Activated CD4-positive, alpha-beta memory T cell treated with anti-CD3 and anti-CD28 coated beads, Interleukin-2, amount 10 ng/mL, durations not matched to agents 7 days and 5 days (primary cell): ENCODE results near the gene GJD2. TPM values are rescaled to one million over a fixed set of nuclear protein-coding genes. Genes with fewer than 3 reads are reported as not detected.

Experiments used
- CTCF ChIA-PET: fragments of 350-600 bp; sonication (Branson Sonifier 250); formaldehyde crosslinking; loops from one replicate; lab custom pipeline; 2021; ENCODE audit warnings: antibody characterized with exemption, inconsistent platforms; lab: Charles Lee
- POLR2A ChIA-PET: fragments of 350-600 bp; sonication (Branson Sonifier 250); formaldehyde crosslinking; loops from one replicate; lab custom pipeline; 2021; ENCODE audit warnings: antibody characterized with exemption; lab: Charles Lee
- DNase-seq: peaks from one replicate; pipeline ENCODE4 v3.0.0-alpha.2; 2020
- H3K27ac Mint-ChIP-seq: one replicate; pipeline ENCODE4 v1.8.0; 2021; ENCODE audit warnings: mild to moderate bottlenecking, mixed read lengths
- H3K27me3 Mint-ChIP-seq: one replicate; pipeline ENCODE4 v1.8.0; 2021; ENCODE audit warnings: mixed read lengths
- H3K36me3 Mint-ChIP-seq: one replicate; pipeline ENCODE4 v1.8.0; 2021; ENCODE audit warnings: low read depth, mixed read lengths
- H3K4me1 Mint-ChIP-seq: one replicate; pipeline ENCODE4 v1.8.0; 2021; ENCODE audit warnings: mixed read lengths
- H3K4me3 Mint-ChIP-seq: one replicate; pipeline ENCODE4 v1.8.0; 2021; ENCODE audit warnings: mild to moderate bottlenecking, mixed read lengths
- H3K9me3 Mint-ChIP-seq: one replicate; pipeline ENCODE4 v1.8.0; 2021; ENCODE audit warnings: mixed read lengths
- total RNA-seq, 2 experiments: library from RNA; stranded (reverse); gene quantifications; one replicate each; pipeline ENCODE4 v1.2.3, GENCODE V29; 2021

The GJD2 gene
- total RNA-seq, 2 experiments from 2014 or later = not detected

DNA sequence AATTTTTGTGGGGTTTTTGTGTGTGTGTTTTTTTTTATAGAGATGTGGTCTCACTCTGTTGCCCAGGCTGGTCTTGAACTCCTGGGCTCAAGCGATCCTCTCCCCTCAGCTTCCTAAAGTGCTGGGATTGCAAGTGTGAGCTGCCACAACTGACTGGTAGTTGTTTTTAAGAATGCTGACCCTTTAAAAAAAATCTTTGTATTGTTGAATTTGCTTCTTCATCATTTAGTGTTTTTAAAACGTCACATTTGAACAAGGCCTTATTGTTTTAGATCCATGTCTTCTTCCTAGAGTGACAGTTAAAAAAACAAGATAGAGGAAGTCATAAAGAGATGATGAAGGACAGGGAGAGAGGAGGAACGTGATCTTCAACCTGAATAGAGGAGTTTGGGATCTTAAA, 24.1 kb downstream of the GJD2 start:
- no peaks in the 10 kb centered on the region for H3K36me3 Mint-ChIP-seq
- no peak for DNase-seq
- H3K4me3 Mint-ChIP-seq = no peak overlapping the region
- no peak overlapping the region for H3K27ac Mint-ChIP-seq
- ChIA-PET POLR2A (no interaction called here), CTCF (no interaction called here)
- no peaks in the 10 kb centered on the region for H3K4me1 Mint-ChIP-seq
- no peaks in the 10 kb centered on the region for H3K9me3 Mint-ChIP-seq
- H3K27me3 Mint-ChIP-seq = peaks cover 15% of the 10 kb centered on the region

DNA sequence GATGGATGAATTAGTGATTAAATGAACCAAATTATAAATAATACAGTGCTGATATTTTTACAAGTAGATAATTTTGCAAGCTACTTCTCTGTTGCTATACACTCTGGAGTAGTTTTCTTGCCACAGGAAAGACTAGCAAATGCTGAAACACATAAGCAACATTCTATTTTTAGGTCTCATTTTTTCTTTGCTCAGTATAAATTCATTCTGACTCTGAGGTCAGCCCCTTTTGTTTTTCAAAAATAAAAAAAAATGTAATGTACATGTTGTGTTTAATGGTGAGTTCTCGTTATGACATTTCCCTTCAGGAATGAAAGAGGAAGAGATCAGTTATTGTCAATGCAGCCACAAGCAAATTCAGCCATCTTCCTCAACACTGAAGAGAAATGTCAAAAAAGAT, 24.9 kb downstream of the GJD2 start:
- Mint-ChIP-seq H3K36me3 (no peaks in the 10 kb centered on the region), H3K9me3 (no peaks in the 10 kb centered on the region), H3K27ac (no peak overlapping the region), H3K27me3 (peaks cover 15% of the 10 kb centered on the region), H3K4me1 (no peaks in the 10 kb centered on the region), H3K4me3 (no peak overlapping the region)
- DNase-seq = no peak
- ChIA-PET POLR2A (no interaction called here), CTCF (no interaction called here)

DNA sequence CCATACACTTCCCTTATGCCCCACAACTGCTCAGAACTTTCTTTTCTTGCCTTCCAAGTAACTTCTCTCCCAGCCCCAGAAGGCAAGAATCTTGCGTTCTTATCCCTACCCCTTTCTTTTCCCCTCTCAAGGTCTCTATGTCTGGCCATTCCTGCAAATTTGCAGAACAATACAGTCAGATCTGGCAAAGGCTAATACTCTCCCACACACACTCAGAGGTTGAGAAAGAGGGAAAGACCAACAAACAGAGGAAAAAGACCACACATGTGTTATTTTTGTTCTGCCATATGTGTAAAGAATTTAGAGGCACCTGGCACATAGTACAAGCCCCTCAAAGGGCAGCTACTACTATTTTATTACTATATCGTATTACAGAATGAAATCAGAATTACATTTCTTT, 25.7 kb downstream of the GJD2 start:
- Mint-ChIP-seq H3K9me3 (no peaks in the 10 kb centered on the region), H3K4me3 (no peak overlapping the region), H3K4me1 (no peaks in the 10 kb centered on the region), H3K36me3 (no peaks in the 10 kb centered on the region), H3K27ac (no peak overlapping the region), H3K27me3 (peaks cover 15% of the 10 kb centered on the region)
- POLR2A ChIA-PET = no interaction called here
- no peak for DNase-seq
- CTCF ChIA-PET = no interaction called here

DNA sequence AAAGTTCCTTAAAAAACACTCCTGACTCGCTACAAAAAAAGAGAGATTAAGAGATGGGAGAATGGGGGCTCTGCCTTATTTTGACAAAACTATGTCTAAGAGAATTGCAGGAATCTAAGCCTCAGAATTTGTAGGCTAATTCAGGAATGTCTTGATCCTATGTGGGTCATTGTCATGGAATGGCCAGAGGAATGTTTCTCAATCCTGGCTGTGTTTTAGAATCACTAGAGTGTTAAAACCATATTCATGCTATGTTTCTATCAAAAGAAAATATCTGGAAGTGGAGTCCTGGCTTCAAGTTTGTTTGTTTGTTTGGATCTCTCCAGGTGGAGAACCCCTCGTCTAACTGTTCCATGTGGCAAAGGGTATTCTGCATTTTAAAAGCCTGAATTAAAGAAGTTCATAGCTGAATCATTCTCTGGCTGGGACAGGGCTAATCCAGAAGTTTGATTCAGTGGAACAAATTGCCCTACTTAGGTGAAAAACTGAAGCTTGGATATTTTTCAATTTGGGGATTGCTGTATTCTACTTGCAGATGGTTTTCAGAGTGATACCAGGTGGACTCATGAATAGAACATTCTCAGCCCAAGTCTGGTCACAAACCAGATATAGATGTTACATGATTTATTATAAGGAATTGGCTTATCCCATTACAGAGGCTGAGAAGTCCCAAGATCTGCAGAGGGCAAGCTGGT, 28.2 kb downstream of the GJD2 start:
- H3K9me3 Mint-ChIP-seq = no peaks in the 10 kb centered on the region
- H3K27ac Mint-ChIP-seq = no peak overlapping the region

DNA sequence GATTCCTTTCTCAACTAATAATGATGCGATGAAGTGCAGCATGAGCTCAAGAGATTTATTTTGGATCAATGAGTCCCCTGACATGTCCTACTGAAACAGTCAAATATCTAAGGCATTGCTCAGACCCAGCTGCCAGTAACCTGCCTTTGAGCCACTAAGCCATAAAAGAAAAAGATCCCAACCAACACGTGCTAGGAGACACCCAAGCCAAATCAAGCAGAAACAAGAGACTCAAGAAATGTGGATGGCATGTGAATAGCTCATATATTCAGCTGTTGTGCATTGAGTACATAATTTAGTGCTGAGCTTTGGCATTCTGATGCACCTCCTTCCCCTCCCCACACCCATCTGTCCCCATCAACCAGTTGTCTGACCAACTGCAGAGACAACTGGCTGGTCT, 29.2 kb downstream of the GJD2 start:
- Mint-ChIP-seq H3K9me3 (no peaks in the 10 kb centered on the region), H3K4me1 (no peaks in the 10 kb centered on the region), H3K27me3 (peaks cover 44% of the 10 kb centered on the region), H3K36me3 (no peaks in the 10 kb centered on the region), H3K27ac (no peak overlapping the region), H3K4me3 (no peak overlapping the region)
- no peak for DNase-seq
- POLR2A ChIA-PET = no interaction called here
- CTCF ChIA-PET = no interaction called here

More for the DNA sequence above, 28.2 kb downstream of the GJD2 start:
- CTCF ChIA-PET = no interaction called here
- DNase-seq = no peak
- H3K4me1 Mint-ChIP-seq = no peaks in the 10 kb centered on the region
- H3K27me3 Mint-ChIP-seq = peaks cover 35% of the 10 kb centered on the region
- no peaks in the 10 kb centered on the region for H3K36me3 Mint-ChIP-seq
- POLR2A ChIA-PET = no interaction called here
- no peak overlapping the region for H3K4me3 Mint-ChIP-seq

DNA sequence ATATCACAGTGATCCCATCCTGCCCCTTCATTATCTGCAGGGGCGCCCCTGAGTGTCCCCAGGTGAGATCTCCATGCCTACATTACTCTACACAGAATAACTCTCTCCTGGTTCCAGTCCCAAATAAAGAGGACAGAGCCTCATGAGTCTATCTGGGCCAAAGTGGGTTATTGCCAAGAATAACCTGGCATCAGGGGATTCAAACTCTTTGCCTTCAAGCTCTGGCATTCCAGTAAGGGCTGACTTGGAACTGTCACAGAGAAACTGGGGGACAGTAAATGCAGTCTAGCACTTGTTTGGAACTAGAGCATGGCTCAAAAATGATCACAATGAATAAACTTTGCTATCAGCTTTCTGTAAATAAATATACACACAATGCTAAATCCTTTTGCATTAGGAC, 30.3 kb downstream of the GJD2 start:
- Mint-ChIP-seq H3K27ac (no peak overlapping the region), H3K36me3 (no peaks in the 10 kb centered on the region), H3K9me3 (no peaks in the 10 kb centered on the region), H3K27me3 (peaks cover 50% of the 10 kb centered on the region), H3K4me3 (no peak overlapping the region), H3K4me1 (no peaks in the 10 kb centered on the region)
- CTCF ChIA-PET = no interaction called here
- POLR2A ChIA-PET = no interaction called here
- no peak for DNase-seq

DNA sequence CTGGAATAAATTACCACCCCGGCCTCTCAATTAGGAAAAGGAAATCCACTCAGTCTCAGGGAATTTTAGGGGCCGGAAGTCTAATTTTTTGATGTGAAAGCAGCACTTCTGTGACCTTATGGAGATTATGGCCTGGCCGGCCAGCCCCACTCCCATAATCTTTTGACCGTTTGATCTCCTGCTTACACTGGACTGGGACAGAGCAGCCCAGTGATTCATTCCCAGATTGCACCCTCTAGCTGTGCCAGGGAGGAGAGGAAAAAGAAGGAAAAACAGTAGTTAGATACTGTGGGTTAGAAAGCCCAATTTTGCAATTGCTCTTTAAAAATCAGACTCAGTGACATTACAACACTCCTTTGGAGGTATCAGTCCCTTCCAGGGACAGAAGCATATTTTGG, 32.4 kb downstream of the GJD2 start:
- H3K27ac Mint-ChIP-seq = no peak overlapping the region
- POLR2A ChIA-PET = no interaction called here
- no peak overlapping the region for H3K4me3 Mint-ChIP-seq
- no peaks in the 10 kb centered on the region for H3K9me3 Mint-ChIP-seq
- CTCF ChIA-PET = no interaction called here
- no peak for DNase-seq
- H3K27me3 Mint-ChIP-seq = peaks cover 50% of the 10 kb centered on the region
- H3K4me1 Mint-ChIP-seq = no peaks in the 10 kb centered on the region
- H3K36me3 Mint-ChIP-seq = no peaks in the 10 kb centered on the region

DNA sequence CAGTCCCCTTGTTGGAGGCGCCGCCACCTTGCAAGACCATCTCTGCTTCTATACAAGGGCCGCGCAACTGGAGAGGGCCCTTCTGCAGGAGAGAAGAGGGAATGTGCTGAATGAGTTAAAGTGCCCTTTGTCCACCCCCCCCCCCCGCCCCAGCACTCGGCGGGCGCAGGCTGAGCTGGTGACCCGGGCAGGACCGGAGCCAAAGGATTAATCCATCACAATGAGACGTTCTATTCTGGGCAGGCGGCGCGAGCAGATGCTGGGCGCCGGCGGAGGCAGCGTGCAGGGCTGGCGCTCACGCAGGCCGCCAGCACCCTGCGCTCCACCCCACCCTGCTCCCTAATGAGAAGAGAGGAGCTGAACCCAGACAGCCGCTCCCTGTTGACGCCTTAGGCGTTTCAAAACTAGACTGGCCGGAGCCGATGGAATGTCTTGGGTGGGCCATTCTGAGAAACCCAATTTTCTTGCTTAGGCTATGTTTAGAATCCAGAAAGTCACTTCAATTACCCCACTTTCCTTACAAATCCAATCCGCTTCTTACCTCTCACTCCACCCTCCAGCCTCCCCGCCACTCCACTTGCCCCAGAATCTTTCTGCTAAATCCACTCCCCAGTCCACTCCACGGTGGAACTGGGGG, 32.9 kb downstream of the GJD2 start:
- H3K27ac Mint-ChIP-seq = no peak overlapping the region
- no peak for DNase-seq
- no peaks in the 10 kb centered on the region for H3K4me1 Mint-ChIP-seq
- H3K9me3 Mint-ChIP-seq = no peaks in the 10 kb centered on the region
- peaks cover 50% of the 10 kb centered on the region for H3K27me3 Mint-ChIP-seq
- no peaks in the 10 kb centered on the region for H3K36me3 Mint-ChIP-seq
- no peak overlapping the region for H3K4me3 Mint-ChIP-seq
- ChIA-PET POLR2A (no interaction called here), CTCF (no interaction called here)

DNA sequence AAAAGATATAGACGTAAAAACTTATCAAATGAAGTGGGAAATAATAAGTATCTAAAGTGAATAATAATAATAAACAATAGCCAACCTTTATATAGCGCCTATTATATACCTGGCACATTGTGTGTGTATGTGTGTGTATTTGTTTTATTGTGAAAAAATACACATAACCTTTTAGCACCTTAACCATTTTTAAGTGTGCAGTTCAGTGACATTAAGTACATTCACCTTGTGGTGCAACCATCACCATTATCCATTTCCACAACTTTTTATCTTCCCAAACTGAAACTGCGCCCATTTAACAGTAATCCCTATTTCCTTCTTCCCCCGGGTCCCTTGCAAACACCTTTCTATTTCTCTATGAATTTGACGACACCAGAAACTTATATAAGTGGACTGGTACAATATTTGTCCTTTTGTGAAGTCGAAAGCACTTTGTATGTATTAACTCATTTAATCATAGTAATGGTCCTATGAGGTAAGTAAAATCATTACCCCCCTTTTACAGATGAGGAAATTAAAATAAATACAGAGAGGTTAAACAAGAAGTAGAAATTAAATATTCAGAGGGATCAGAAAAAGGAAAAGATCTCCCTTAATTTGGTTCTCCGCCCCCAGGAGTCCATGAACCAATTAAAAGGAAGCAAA, 33.5 kb downstream of the GJD2 start:
- ChIA-PET POLR2A (no interaction called here), CTCF (no interaction called here)
- Mint-ChIP-seq H3K4me3 (no peak overlapping the region), H3K4me1 (no peaks in the 10 kb centered on the region), H3K36me3 (no peaks in the 10 kb centered on the region), H3K27me3 (peaks cover 50% of the 10 kb centered on the region), H3K9me3 (no peaks in the 10 kb centered on the region), H3K27ac (no peak overlapping the region)
- no peak for DNase-seq

DNA sequence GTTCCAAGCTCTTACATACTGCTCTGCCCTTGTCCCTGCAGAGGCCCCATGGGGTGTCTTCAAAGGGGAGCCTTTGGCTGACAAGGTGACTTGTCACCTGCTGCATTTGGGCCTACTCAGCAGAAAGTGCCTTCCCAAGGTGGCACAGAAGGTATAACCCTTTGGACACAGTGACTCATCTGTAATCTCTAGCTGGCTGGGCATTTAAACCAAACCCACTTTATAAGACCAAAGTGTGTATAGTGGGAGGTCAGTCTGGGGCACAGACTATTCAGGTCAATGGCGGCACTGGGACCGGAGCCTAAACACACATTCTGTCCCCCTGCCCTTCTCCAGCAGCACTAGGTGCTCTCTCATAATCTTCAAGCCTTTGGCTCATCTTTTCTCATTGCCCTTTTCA, 35.1 kb downstream of the GJD2 start:
- H3K27me3 Mint-ChIP-seq = peaks cover 51% of the 10 kb centered on the region
- H3K4me3 Mint-ChIP-seq = no peak overlapping the region

DNA sequence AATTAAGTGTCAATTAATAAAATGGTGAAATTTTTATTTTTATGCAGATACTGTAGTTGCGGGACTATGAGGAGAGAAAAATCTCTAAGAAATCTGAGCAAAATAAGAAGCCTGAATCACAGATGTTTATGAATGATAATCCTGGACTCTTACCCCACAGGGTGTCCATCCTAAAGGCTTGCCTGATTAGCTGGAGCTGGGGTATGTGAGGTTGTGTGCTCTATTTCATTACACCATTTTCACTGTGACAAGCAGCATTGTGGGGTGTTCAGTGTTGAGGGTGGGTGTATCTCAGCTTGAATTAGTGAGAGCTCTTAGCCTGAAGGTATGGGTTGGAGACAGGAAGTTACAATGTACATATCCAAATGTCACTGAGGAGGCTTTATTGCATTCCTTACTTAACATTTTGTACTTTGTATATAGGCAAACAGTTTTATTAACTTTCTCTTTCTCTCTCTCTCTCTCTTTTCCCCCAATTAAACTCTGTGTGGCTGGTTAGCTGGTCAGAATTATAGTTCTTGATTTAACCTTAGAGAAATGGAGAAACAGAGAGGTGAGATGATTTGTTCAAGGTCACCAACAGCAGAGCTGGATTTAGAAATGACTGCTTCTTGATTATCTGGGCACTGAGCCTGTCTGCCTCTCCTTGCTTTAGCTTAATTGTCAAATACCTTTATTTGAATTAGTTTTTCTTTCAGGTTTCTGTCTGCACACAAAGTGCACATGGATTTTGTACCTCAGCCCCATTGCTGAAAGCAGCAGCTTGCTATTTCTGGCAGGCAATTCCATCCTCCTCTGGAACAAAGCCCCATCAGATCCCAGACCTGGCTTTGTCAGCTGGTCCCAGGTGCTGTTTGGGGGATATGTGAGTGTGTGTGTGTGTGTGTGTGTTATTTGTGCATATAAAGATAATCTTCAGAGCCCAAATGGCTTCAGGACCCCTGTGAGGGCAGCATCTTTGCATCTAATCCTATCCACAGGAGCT, 35.8 kb downstream of the GJD2 start:
- Mint-ChIP-seq H3K9me3 (no peaks in the 10 kb centered on the region), H3K4me3 (no peak overlapping the region), H3K27me3 (peaks cover 52% of the 10 kb centered on the region), H3K4me1 (no peaks in the 10 kb centered on the region), H3K27ac (no peak overlapping the region), H3K36me3 (no peaks in the 10 kb centered on the region)
- ChIA-PET POLR2A (no interaction called here), CTCF (interaction anchor here (0.6 kb wide), 1 partner anchor 595 kb away, joined by 4 read pairs; no protein-coding TSS in a partner anchor)
- DNase-seq = no peak

More for the DNA sequence above, 35.1 kb downstream of the GJD2 start:
- CTCF ChIA-PET = no interaction called here
- DNase-seq = no peak
- POLR2A ChIA-PET = no interaction called here
- H3K36me3 Mint-ChIP-seq = no peaks in the 10 kb centered on the region
- H3K9me3 Mint-ChIP-seq = no peaks in the 10 kb centered on the region
- no peaks in the 10 kb centered on the region for H3K4me1 Mint-ChIP-seq
- H3K27ac Mint-ChIP-seq = no peak overlapping the region

DNA sequence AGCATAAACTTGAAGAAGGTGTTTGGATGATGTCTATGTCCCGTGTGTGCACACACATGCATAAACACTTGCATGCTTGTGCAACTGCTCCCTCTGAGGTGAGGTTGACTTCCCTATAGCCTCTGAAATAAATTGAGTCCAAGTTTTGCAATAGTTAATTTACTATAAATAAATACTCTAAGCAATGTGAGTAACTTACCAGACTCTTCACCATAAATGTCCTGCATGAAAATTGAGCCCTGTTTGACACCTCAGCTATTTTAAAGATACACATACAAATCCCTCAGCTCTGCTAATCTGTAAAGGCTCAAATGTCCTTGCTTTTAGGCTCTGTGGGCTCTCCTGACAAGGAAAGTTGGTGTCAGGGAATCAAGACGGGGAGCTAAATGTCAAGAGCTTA, 37.1 kb downstream of the GJD2 start:
- Mint-ChIP-seq H3K27ac (no peak overlapping the region), H3K27me3 (peaks cover 50% of the 10 kb centered on the region), H3K4me1 (no peaks in the 10 kb centered on the region), H3K9me3 (no peaks in the 10 kb centered on the region), H3K4me3 (no peak overlapping the region), H3K36me3 (no peaks in the 10 kb centered on the region)
- DNase-seq = no peak
- CTCF ChIA-PET = no interaction called here
- POLR2A ChIA-PET = no interaction called here

DNA sequence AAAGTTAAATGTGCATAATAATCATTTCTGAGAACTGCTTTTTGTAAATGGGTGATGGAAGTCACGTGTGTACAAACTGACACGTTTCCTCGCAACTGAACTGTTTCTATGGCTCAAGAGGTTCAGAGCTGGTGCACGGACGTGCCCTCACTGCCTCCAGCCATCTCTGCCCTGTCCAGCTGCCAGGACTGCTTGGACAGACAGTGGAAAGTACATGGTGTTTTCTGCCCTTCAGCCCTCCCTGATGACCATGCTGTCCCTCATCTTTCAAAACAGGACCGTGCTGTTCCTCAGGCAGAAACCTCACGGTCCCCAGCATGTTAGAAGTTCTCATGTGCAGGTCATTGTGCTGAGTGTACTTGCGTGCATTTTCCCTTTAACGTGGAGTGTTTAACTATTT, 38.7 kb downstream of the GJD2 start:
- Mint-ChIP-seq H3K27ac (no peak overlapping the region), H3K4me1 (no peaks in the 10 kb centered on the region)

More for the DNA sequence above, 38.7 kb downstream of the GJD2 start:
- Mint-ChIP-seq H3K27me3 (peaks cover 47% of the 10 kb centered on the region), H3K4me3 (no peak overlapping the region), H3K36me3 (no peaks in the 10 kb centered on the region), H3K9me3 (no peaks in the 10 kb centered on the region)
- ChIA-PET POLR2A (no interaction called here), CTCF (no interaction called here)
- DNase-seq = no peak
